Measurements from ENCODE around the gene CCDC134. TPM values are rescaled to one million over a fixed set of nuclear protein-coding genes. Genes with fewer than 3 reads are reported as not detected.
A peak's percentile ranks its signal among the peaks of the same experiment; 100 is the strongest.

CCDC134 gene
- total RNA-seq, 1 donor from 2014 or later: 16.9 TPM

DNA sequence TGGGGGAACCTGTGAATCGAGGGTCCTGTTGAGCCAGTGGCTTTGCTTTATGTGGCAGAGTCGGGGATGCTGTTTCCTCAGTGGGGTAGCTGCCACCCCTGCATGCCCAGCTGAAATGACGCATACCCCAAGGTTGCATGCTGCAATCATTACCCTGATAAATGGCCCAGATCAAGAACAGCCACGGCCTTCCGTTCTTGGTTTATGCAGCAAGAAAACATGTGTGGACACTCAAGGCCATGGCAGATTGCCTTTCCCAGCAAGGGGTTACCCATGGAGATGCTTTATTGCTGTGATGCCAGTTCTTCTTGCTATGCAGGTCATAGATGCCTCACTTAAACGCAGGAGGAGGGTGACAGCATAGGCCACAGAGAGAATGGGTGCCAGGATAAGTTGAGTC, 18.1 kb downstream of the CCDC134 start:
- H3K4me3 Mint-ChIP-seq: no peak overlapping the region
- peaks cover 14% of the 10 kb centered on the region for H3K36me3 Mint-ChIP-seq
- no peaks in the 10 kb centered on the region for H3K27me3 Mint-ChIP-seq (ENCODE audit: low read depth)
- no peaks in the 10 kb centered on the region for H3K9me3 Mint-ChIP-seq
- no peak overlapping the region for H3K27ac Mint-ChIP-seq
- no peaks in the 10 kb centered on the region for H3K4me1 Mint-ChIP-seq
- TF ChIP-seq, protein P1, sequence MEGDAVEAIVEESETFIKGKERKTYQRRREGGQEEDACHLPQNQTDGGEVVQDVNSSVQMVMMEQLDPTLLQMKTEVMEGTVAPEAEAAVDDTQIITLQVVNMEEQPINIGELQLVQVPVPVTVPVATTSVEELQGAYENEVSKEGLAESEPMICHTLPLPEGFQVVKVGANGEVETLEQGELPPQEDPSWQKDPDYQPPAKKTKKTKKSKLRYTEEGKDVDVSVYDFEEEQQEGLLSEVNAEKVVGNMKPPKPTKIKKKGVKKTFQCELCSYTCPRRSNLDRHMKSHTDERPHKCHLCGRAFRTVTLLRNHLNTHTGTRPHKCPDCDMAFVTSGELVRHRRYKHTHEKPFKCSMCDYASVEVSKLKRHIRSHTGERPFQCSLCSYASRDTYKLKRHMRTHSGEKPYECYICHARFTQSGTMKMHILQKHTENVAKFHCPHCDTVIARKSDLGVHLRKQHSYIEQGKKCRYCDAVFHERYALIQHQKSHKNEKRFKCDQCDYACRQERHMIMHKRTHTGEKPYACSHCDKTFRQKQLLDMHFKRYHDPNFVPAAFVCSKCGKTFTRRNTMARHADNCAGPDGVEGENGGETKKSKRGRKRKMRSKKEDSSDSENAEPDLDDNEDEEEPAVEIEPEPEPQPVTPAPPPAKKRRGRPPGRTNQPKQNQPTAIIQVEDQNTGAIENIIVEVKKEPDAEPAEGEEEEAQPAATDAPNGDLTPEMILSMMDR (IDR thresholded peaks at IDR 0.05; ENCODE audit: unreplicated experiment): no peak
- DNase-seq (ENCODE audit: low spot score in 2 of 2, unreplicated experiment in 2 of 2): no peak

DNA sequence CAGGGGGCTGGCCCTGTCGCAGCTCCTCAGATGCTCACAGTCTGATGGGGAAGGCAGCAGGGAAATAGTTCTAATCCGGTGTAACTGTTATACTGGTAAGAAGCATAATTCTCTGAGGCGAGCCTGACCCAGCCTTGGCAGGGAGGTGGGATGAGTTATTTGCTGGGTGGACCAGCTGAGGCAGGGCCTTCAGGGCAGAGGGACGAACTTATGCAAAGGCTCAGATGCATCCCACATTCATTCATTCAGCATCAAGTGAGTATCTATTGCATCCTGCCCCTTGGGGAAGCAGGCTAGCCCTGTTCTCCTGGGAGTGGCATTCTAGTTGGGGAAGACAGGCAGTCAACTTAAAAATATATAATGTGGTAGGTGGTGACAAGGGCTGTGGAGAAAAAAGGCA, 18.8 kb downstream of the CCDC134 start:
- TF ChIP-seq, protein P1 (IDR thresholded peaks at IDR 0.05; ENCODE audit: unreplicated experiment): no peak
- no peak overlapping the region for H3K27ac Mint-ChIP-seq

DNA sequence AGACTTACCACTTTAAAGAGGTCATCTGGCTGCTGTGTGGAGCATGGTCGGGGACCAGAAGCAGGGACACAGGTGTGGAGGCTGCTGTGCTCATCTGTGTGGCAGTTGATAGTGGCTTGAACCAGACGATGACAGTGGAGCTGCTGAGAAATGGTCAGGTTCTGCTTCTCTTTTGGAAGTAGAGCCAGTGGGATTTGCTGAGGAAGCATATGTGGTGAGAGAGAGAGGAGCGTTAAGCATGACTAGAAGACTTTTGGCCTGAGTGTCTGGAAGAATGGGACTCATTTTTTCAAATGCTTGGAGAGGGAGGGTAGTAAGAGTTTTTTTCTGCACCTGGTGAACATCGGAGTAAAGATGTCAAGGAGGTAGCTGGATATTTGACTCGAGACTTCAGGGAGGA, 20.0 kb downstream of the CCDC134 start:
- Mint-ChIP-seq H3K4me1 (peaks cover 2% of the 10 kb centered on the region), H3K4me3 (no peak overlapping the region), H3K27ac (no peak overlapping the region), H3K9me3 (no peaks in the 10 kb centered on the region), H3K27me3 (ENCODE audit: low read depth) (no peaks in the 10 kb centered on the region), H3K36me3 (peaks cover 7% of the 10 kb centered on the region)
- TF ChIP-seq, protein P1 (IDR thresholded peaks at IDR 0.05; ENCODE audit: unreplicated experiment): no peak
- no peak for DNase-seq (ENCODE audit: low spot score in 2 of 2, unreplicated experiment in 2 of 2)

More for the DNA sequence above, 18.8 kb downstream of the CCDC134 start:
- Mint-ChIP-seq H3K27me3 (ENCODE audit: low read depth) (no peaks in the 10 kb centered on the region), H3K4me1 (no peaks in the 10 kb centered on the region), H3K36me3 (peaks cover 11% of the 10 kb centered on the region), H3K4me3 (no peak overlapping the region), H3K9me3 (no peaks in the 10 kb centered on the region)
- DNase-seq (ENCODE audit: low spot score in 2 of 2, unreplicated experiment in 2 of 2): no peak

DNA sequence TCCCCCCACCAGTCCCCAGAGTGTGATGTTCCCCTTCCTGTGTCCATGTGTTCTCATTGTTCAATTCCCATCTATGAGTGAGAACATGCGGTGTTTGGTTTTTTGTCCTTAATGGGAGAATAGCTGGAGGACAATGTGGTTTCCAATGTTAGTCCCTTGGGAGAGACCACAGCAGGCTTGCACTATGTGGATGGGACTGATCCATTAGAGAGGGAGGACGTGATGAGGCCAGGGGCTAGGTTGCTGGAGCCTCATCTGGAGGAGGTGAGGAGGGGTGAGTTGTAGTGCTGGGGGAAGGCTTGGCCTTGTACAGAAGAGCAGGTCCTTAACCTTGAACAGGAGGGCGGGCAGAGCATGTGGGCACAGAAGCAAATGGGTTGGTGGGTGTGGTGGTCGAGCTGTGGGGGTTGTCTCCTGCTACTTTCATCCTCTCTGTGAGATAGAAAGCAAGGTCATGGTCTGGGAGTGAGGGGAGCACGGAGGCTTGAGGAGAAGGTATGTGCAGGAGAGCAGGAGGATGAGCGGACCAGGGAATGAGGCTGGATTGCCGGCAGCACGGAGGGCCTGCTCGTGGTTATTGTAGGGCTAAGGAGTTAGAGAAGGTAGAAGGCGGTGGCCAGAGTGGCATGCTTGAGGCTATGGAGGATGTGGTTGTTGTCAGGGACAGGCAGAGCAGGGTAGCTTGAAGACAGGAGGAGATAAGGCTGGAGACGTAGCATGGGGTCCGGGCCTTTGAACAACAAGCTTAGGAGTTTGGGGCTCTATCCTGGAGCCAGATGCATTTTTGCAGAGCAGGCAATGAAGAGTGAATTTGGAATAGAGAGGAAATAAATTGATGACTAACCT, 21.2 kb downstream of the CCDC134 start:
- Mint-ChIP-seq H3K36me3 (peaks cover 9% of the 10 kb centered on the region), H3K4me3 (no peak overlapping the region), H3K4me1 (peaks cover 12% of the 10 kb centered on the region), H3K27ac (no peak overlapping the region), H3K9me3 (no peaks in the 10 kb centered on the region), H3K27me3 (ENCODE audit: low read depth) (no peaks in the 10 kb centered on the region)
- no peak for DNase-seq (ENCODE audit: low spot score in 2 of 2, unreplicated experiment in 2 of 2)
- TF ChIP-seq, protein P1 (IDR thresholded peaks at IDR 0.05; ENCODE audit: unreplicated experiment): no peak

DNA sequence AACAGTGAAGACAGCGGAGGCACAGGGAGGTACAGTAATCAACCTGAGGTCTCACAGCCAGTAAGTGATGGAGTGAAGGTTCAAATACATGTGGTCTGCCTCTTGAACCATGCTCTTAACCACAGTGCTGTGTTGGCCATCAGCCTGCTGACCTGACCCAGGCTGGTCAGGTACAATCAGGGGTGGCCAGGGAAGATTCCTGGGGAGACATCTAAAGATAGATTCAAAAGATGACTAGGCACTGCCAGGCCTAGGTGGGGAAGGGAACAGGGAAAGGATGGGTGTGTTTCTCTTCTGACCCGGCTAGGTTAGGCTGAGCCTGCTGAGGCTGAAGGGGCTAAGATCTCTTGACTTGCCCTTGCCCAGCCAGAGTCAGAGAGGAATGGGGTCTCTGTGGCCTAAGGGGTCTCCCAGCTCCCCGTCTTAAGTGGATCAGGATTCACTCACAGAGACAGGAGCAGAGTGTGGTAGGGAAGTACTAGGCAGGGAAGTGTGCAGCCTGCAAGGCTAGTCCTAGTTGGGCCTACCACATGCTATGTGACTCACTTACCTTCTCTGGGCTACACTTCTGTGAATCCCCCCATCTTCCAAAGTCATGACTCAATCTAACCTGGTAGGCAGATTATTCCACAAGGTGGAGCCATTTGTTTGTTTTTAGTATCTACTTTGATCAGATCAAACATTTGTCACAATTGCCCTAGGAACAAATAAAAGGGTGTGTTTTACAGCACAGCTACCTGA, 22.0 kb downstream of the CCDC134 start:
- peaks cover 9% of the 10 kb centered on the region for H3K36me3 Mint-ChIP-seq
- no peak overlapping the region for H3K4me3 Mint-ChIP-seq
- H3K27me3 Mint-ChIP-seq (ENCODE audit: low read depth): no peaks in the 10 kb centered on the region
- peaks cover 18% of the 10 kb centered on the region for H3K4me1 Mint-ChIP-seq
- TF ChIP-seq, protein P1 (IDR thresholded peaks at IDR 0.05; ENCODE audit: unreplicated experiment): peak; percentile 15
- no peak overlapping the region for H3K27ac Mint-ChIP-seq
- no peak for DNase-seq (ENCODE audit: low spot score in 2 of 2, unreplicated experiment in 2 of 2)
- no peaks in the 10 kb centered on the region for H3K9me3 Mint-ChIP-seq

Data from mesothelial cell of epicardium (in vitro differentiated cells).